Keratinocyte (primary cell): Measurements from ENCODE around the gene FGFBP1. TPM values are rescaled to one million over a fixed set of nuclear protein-coding genes. Genes with fewer than 3 reads are reported as not detected.

ENCODE experiments used
- DNase-seq: peaks from one replicate; pipeline ENCODE4 v3.0.0-alpha.2; 2011; ENCODE audit warnings: low read depth, missing footprints, low spot score
- FAIRE-seq: peaks from 2 replicates; lab custom pipeline; 2011; peaks lifted over from hg19 to GRCh38; lab: Jason Lieb, UNC
- H2AFZ ChIP-seq: 2 replicates; pipeline ENCODE4 v1.6.0; 2012; ENCODE audit warnings: low read length, control low read depth, inconsistent platforms; ENCODE audit not compliant: control insufficient read depth
- H3K27ac ChIP-seq: 2 replicates; pipeline ENCODE4 v1.5.1; 2011; ENCODE audit warnings: low read length; ENCODE audit not compliant: control insufficient read depth, insufficient read depth
- H3K27me3 ChIP-seq: 3 replicates; pipeline ENCODE4 v1.6.0; 2011; ENCODE audit warnings: low read length; ENCODE audit not compliant: control insufficient read depth, insufficient read depth; ENCODE audit errors: extremely low read depth
- H3K36me3 ChIP-seq, 2 experiments: 2 replicates in 1 of 2; 3 replicates in 1 of 2; pipeline ENCODE4 v1.5.1; 2011; ENCODE audit warnings: low read length in 2 of 2, mild to moderate bottlenecking in 1 of 2; ENCODE audit not compliant: control insufficient read depth in 2 of 2, insufficient read depth in 2 of 2; ENCODE audit errors: extremely low read depth in 1 of 2
- H3K4me1 ChIP-seq: 3 replicates; pipeline ENCODE4 v1.5.1; 2011; ENCODE audit warnings: low read length; ENCODE audit not compliant: control insufficient read depth, insufficient read depth; ENCODE audit errors: extremely low read depth
- H3K4me2 ChIP-seq: 3 replicates; pipeline ENCODE4 v1.6.0; 2011; ENCODE audit warnings: low read depth, low read length; ENCODE audit not compliant: control insufficient read depth, insufficient read depth; ENCODE audit errors: extremely low read depth
- H3K4me3 ChIP-seq, 3 experiments: fragments of 200-600 bp in 1 of 3; sonication (generic) in 1 of 3; 2 replicates in 2 of 3; 3 replicates in 1 of 3; pipeline ENCODE4 v1.5.1; 2011 to 2016; ENCODE audit warnings: low read length in 3 of 3, mild to moderate bottlenecking in 3 of 3, control low read depth in 2 of 3, inconsistent platforms in 1 of 3, low read depth in 1 of 3, mixed read lengths in 1 of 3, mixed run types in 1 of 3, moderate library complexity in 1 of 3; ENCODE audit not compliant: control insufficient read depth in 2 of 3, insufficient read depth in 2 of 3; ENCODE audit errors: extremely low read depth in 1 of 3
- H3K79me2 ChIP-seq: 2 replicates; pipeline ENCODE4 v1.6.0; 2012; ENCODE audit warnings: low read length; ENCODE audit not compliant: control insufficient read depth, insufficient read depth
- H3K9ac ChIP-seq: 3 replicates; pipeline ENCODE4 v1.6.0; 2011; ENCODE audit warnings: low read length; ENCODE audit not compliant: control insufficient read depth, insufficient read depth; ENCODE audit errors: extremely low read depth
- H3K9me1 ChIP-seq: 3 replicates; pipeline ENCODE4 v1.6.0; 2011; ENCODE audit warnings: low read length; ENCODE audit not compliant: control insufficient read depth, insufficient read depth; ENCODE audit errors: extremely low read depth
- H3K9me3 ChIP-seq: 2 replicates; pipeline ENCODE4 v1.5.1; 2012; ENCODE audit warnings: low read depth, low read length; ENCODE audit not compliant: control insufficient read depth
- H4K20me1 ChIP-seq: 3 replicates; pipeline ENCODE4 v1.6.0; 2011; ENCODE audit warnings: low read length; ENCODE audit not compliant: control insufficient read depth, insufficient read depth; ENCODE audit errors: extremely low read depth
- EZH2 ChIP-seq: IDR thresholded peaks from one replicate; pipeline ENCODE4 v1.6.1; 2012; ENCODE audit warnings: inconsistent platforms, mild to moderate bottlenecking, low read length, moderate library complexity
- dilution Hi-C: fragments of 300-500 bp; cut with MboI; formaldehyde crosslinking; loops from one replicate; pipeline ENCODE4 v1.7.0; 2020; ENCODE audit warnings: low sequenced_read_pairs; ENCODE audit not compliant: extremely low pct_ligation_motif_present
- polyA plus RNA-seq, 5 experiments: library from polyadenylated mRNA; depleted of rRNA in 3 of 5; stranded (reverse) in 3 of 5; stranded (forward) in 1 of 5; unstranded in 1 of 5; fragments of >200 nt; gene quantifications; 1 replicate in 1 of 5; 2 replicates in 3 of 5; 3 replicates in 1 of 5; pipeline versions ENCODE4 v1.2.1 to v1.2.3, GENCODE V29; 2011 to 2012; ENCODE audit warnings: missing spikeins in 2 of 5, low read depth in 1 of 5, low replicate concordance in 1 of 5
- TF ChIP-seq, protein P1 (sequence below), 3 experiments: IDR thresholded peaks in 1 of 3; conservative IDR thresholded peaks in 1 of 3; optimal IDR thresholded peaks in 1 of 3; 2 replicates in 2 of 3; 3 replicates in 1 of 3; pipeline versions ENCODE3 to v1.5.1; 2011; ENCODE audit warnings: low read length in 3 of 3, mild to moderate bottlenecking in 3 of 3, moderate library complexity in 2 of 3, control low read depth in 1 of 3, inconsistent platforms in 1 of 3; ENCODE audit not compliant: insufficient read depth in 2 of 3; ENCODE audit errors: extremely low read depth in 1 of 3

The FGFBP1 gene
- polyA plus RNA-seq, 1 donor (not counting 4 experiments of a cell fraction or from before 2014, with no cell fraction given), result 2,189 TPM

DNA sequence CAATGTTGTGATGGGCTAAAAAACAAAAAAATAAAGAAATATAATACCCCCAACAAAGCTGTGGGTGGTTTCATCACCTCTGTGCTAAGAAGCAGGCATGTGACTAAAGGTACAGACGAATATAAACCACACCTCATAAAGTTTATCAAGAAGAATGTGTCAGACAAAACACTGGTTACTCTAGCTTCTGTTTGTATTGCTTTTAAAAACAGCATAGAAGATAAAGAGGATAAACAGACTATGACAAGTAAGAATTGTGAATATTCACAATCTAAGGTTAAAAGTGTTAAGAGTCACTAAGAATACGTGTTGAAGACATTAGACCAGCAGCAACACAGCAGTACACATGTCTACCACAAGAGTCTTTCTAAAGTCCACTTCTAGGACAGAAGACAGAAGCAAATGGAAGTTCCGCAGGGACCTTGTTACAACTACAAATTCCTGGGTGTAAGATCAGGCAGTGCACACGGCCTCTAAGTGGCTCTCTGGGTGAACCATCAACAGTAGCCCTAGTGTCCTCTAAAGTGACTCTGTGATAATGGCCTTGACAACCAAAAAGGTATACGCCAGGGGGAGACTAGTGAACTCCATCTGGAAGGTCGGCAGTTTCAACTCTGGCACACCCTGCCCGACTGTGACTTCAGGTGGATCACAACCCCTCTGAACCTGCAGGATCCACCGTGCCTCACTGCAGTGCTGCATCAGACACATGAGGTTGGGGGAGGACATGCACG is 32.7 kb upstream of the FGFBP1 start:
- Histone ChIP-seq H3K4me1 (no peaks in the 10 kb centered on the region), H3K9me1 (no peaks in the 10 kb centered on the region), H4K20me1 (no peaks in the 10 kb centered on the region), H3K79me2 (no peaks in the 10 kb centered on the region), H2AFZ (no peak overlapping the region), H3K27me3 (no peaks in the 10 kb centered on the region), H3K9ac (no peak overlapping the region), H3K4me3 (no peak overlapping the region), H3K9me3 (no peaks in the 10 kb centered on the region), H3K4me2 (no peak overlapping the region), H3K27ac (no peak overlapping the region), H3K36me3 (no peaks in the 10 kb centered on the region)
- DNase-seq (no peak), FAIRE-seq (peak; percentile 29)
- no peak for TF ChIP-seq EZH2
- dilution Hi-C loops, result no loop called here

DNA sequence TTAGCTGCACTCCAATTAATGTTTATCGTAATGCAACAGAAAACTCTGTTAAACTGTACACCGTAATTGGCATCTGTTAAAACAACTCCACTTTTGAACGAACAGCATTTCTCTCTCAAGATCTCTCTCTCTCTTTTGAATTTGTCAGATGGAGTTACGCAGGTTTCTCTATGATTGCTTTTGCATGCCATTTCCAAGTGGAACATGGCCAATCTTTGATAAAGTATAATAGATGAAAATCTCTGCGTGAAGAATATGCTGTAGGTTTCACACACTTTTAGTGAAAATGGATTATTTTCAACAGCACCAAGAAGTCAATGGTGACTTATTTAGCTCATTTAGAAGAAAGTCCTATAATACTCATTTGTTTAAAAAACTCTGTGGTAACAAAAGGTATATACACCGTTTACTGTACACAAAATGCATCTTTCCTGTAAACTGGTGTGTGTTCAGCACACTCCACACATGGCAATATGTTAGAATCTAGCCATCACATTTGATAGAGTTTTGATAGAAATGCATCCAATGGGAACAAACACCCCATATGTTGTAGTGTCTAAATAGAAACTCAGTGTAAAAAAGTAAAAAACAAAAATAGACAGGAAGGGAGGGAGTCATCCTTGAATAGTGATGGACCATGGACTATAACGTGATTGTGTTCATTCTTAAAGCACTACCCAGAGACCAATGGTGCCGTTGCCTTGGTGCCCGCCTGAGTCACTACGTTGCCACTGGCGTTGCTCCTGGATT is 30.2 kb upstream of the FGFBP1 start:
- TF ChIP-seq, protein P1, sequence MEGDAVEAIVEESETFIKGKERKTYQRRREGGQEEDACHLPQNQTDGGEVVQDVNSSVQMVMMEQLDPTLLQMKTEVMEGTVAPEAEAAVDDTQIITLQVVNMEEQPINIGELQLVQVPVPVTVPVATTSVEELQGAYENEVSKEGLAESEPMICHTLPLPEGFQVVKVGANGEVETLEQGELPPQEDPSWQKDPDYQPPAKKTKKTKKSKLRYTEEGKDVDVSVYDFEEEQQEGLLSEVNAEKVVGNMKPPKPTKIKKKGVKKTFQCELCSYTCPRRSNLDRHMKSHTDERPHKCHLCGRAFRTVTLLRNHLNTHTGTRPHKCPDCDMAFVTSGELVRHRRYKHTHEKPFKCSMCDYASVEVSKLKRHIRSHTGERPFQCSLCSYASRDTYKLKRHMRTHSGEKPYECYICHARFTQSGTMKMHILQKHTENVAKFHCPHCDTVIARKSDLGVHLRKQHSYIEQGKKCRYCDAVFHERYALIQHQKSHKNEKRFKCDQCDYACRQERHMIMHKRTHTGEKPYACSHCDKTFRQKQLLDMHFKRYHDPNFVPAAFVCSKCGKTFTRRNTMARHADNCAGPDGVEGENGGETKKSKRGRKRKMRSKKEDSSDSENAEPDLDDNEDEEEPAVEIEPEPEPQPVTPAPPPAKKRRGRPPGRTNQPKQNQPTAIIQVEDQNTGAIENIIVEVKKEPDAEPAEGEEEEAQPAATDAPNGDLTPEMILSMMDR (optimal IDR thresholded peaks at IDR 0.05 in 1 of 3, IDR thresholded peaks at IDR 0.05 in 1 of 3, conservative IDR thresholded peaks at IDR 0.05 in 1 of 3; ENCODE audit: extremely low read depth in 1 of 3, insufficient read depth in 2 of 3, low read length in 3 of 3), result no peak
- TF ChIP-seq EZH2, result no peak
- Histone ChIP-seq H3K36me3 (no peaks in the 10 kb centered on the region), H4K20me1 (no peaks in the 10 kb centered on the region), H3K4me3 (no peak overlapping the region), H3K9me1 (no peaks in the 10 kb centered on the region), H3K27ac (no peak overlapping the region), H3K27me3 (peaks cover 5% of the 10 kb centered on the region), H3K4me2 (no peak overlapping the region), H2AFZ (no peak overlapping the region), H3K9me3 (no peaks in the 10 kb centered on the region), H3K4me1 (no peaks in the 10 kb centered on the region), H3K9ac (no peak overlapping the region), H3K79me2 (no peaks in the 10 kb centered on the region)
- dilution Hi-C loops, result no loop called here
- DNase-seq, result no peak
- FAIRE-seq, result no peak
